HL-60 (cell line): ENCODE measurements around the gene TMEM179.

Experiments
- DNase-seq, 2 experiments: peaks; one replicate each; pipeline ENCODE4 v3.0.0-alpha.2; 2010 to 2020; ENCODE audit warnings: low read depth in 1 of 2, low spot score in 1 of 2
- H3K27ac ChIP-seq: fragments of 250-450 bp; sonication (Bioruptor Pico); replicated peaks from 2 replicates; pipeline ENCODE4 v1.5.1; 2020; ENCODE audit warnings: mild to moderate bottlenecking, moderate library complexity
- H3K27me3 ChIP-seq: fragments of 250-450 bp; sonication (Bioruptor Pico); 2 replicates; pipeline ENCODE4 v1.5.1; 2021; ENCODE audit warnings: mild to moderate bottlenecking, moderate library complexity; ENCODE audit not compliant: insufficient read depth, poor library complexity, severe bottlenecking
- H3K4me3 ChIP-seq: replicated peaks from 2 replicates; pipeline ENCODE4 v1.5.1; 2011; ENCODE audit warnings: mild to moderate bottlenecking, control low read depth, low read length; ENCODE audit not compliant: insufficient read depth
- GABPA ChIP-seq: IDR thresholded peaks from 2 replicates; pipeline ENCODE4 v1.6.1; 2012; ENCODE audit warnings: low read depth
- POLR2AphosphoS5 ChIP-seq: IDR thresholded peaks from 2 replicates; pipeline ENCODE4 v1.6.1; 2012; ENCODE audit warnings: low read depth
- SPI1 ChIP-seq: IDR thresholded peaks from 2 replicates; pipeline ENCODE4 v1.6.1; 2012; ENCODE audit warnings: low read depth, mild to moderate bottlenecking, borderline replicate concordance
- TF ChIP-seq, protein P1 (sequence below): IDR thresholded peaks from one replicate; pipeline ENCODE4 v1.5.1; 2011; ENCODE audit warnings: low read length, control low read depth, inconsistent platforms; ENCODE audit not compliant: insufficient read depth
- TF ChIP-seq, protein P2 (sequence below): IDR thresholded peaks from 2 replicates; pipeline ENCODE4 v1.6.1; 2012; ENCODE audit warnings: low read depth; ENCODE audit not compliant: insufficient replicate concordance

Gene TMEM179

GRCh38 chr14:104602315-104602932 lies 2.1 kb downstream of the TMEM179 start:
- TF ChIP-seq GABPA (no peak), SPI1 (no peak), POLR2AphosphoS5 (no peak)
- TF ChIP-seq, protein P1, sequence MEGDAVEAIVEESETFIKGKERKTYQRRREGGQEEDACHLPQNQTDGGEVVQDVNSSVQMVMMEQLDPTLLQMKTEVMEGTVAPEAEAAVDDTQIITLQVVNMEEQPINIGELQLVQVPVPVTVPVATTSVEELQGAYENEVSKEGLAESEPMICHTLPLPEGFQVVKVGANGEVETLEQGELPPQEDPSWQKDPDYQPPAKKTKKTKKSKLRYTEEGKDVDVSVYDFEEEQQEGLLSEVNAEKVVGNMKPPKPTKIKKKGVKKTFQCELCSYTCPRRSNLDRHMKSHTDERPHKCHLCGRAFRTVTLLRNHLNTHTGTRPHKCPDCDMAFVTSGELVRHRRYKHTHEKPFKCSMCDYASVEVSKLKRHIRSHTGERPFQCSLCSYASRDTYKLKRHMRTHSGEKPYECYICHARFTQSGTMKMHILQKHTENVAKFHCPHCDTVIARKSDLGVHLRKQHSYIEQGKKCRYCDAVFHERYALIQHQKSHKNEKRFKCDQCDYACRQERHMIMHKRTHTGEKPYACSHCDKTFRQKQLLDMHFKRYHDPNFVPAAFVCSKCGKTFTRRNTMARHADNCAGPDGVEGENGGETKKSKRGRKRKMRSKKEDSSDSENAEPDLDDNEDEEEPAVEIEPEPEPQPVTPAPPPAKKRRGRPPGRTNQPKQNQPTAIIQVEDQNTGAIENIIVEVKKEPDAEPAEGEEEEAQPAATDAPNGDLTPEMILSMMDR = no peak
- TF ChIP-seq, protein P2, sequence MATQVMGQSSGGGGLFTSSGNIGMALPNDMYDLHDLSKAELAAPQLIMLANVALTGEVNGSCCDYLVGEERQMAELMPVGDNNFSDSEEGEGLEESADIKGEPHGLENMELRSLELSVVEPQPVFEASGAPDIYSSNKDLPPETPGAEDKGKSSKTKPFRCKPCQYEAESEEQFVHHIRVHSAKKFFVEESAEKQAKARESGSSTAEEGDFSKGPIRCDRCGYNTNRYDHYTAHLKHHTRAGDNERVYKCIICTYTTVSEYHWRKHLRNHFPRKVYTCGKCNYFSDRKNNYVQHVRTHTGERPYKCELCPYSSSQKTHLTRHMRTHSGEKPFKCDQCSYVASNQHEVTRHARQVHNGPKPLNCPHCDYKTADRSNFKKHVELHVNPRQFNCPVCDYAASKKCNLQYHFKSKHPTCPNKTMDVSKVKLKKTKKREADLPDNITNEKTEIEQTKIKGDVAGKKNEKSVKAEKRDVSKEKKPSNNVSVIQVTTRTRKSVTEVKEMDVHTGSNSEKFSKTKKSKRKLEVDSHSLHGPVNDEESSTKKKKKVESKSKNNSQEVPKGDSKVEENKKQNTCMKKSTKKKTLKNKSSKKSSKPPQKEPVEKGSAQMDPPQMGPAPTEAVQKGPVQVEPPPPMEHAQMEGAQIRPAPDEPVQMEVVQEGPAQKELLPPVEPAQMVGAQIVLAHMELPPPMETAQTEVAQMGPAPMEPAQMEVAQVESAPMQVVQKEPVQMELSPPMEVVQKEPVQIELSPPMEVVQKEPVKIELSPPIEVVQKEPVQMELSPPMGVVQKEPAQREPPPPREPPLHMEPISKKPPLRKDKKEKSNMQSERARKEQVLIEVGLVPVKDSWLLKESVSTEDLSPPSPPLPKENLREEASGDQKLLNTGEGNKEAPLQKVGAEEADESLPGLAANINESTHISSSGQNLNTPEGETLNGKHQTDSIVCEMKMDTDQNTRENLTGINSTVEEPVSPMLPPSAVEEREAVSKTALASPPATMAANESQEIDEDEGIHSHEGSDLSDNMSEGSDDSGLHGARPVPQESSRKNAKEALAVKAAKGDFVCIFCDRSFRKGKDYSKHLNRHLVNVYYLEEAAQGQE = no peak
- H3K27me3 ChIP-seq = peaks cover 9% of the 10 kb centered on the region
- no peak overlapping the region for H3K4me3 ChIP-seq
- DNase-seq = no peak
- no peak overlapping the region for H3K27ac ChIP-seq

GRCh38 chr14:104601786-104602185 lies 2.8 kb downstream of the TMEM179 start:
- H3K4me3 ChIP-seq = no peak overlapping the region
- no peak for DNase-seq
- TF ChIP-seq, protein P1 = no peak
- TF ChIP-seq GABPA = no peak
- TF ChIP-seq, protein P2 = no peak
- TF ChIP-seq SPI1 = no peak
- TF ChIP-seq POLR2AphosphoS5 = no peak
- H3K27me3 ChIP-seq = peaks cover 9% of the 10 kb centered on the region
- H3K27ac ChIP-seq = no peak overlapping the region

- Histone ChIP-seq H3K27ac (no peak overlapping the region), H3K27me3 (peaks cover 9% of the 10 kb centered on the region), H3K4me3 (no peak overlapping the region)
- TF ChIP-seq SPI1 = no peak
- TF ChIP-seq POLR2AphosphoS5 = no peak
- TF ChIP-seq, protein P1 = no peak
- TF ChIP-seq GABPA = no peak
- DNase-seq = no peak
Observed at GRCh38 chr14:104600805-104601204, 3.8 kb downstream of the TMEM179 start.

DNA sequence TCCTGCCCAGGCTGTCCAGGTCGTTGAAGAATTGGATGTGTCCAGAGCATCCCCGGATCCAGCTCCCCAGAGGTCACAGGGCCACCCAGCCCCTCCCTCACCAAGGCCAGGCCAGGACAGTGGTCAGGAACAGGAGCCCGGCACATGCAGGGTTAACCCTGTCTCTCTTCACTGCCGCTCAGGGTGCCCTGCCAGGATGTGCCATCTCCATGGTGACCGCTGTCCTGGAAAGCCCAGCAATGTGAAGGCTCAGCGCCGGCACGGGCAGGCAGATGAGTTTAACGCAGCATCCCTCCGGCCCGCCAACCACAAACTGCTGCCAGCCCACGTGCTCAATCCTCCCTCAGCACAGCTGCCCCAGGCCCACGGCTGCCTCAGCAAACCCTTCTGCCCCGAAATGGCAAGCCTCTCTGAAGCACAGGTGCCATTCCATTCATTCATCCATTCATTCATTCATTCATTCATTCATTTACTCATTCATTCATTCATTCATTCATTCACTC lies 4.4 kb downstream of the TMEM179 start:
- Histone ChIP-seq H3K4me3 (no peak overlapping the region), H3K27me3 (peaks cover 9% of the 10 kb centered on the region), H3K27ac (no peak overlapping the region)
- TF ChIP-seq, protein P2 = no peak
- TF ChIP-seq SPI1 (no peak), POLR2AphosphoS5 (no peak), GABPA (no peak)
- TF ChIP-seq, protein P1 = no peak
- no peak for DNase-seq
